Germinal center (tissue), 1 donor: Measurements from ENCODE around the gene LIN9.
A peak's percentile ranks its signal among the peaks of the same experiment; 100 is the strongest.
"Not testable (repeated sequence)": the region's sequence is repeated elsewhere in the genome, so short reads cannot be mapped to it uniquely, and the experiment has no call there.

Source experiments
- DNase-seq: peaks from one replicate; pipeline ENCODE4 v3.0.0; 2012; ENCODE audit warnings: mixed read lengths, low spot score

The LIN9 gene

GRCh38 chr1:226272233-226272902 lies 36.6 kb downstream of the LIN9 start:
- not testable (repeated sequence) for DNase-seq

- no peak for DNase-seq
These were observed 40.4 kb downstream of the LIN9 start for GRCh38 chr1:226268421-226269124.

GRCh38 chr1:226261818-226262217 lies 47.1 kb downstream of the LIN9 start:
- DNase-seq, result no peak

GRCh38 chr1:226255380-226255779 lies 53.6 kb downstream of the LIN9 start:
- DNase-seq, result no peak

- no peak for DNase-seq
These were observed 55.0 kb downstream of the LIN9 start for GRCh38 chr1:226253933-226254332.

GRCh38 chr1:226252841-226253240 lies 56.1 kb downstream of the LIN9 start:
- not testable (repeated sequence) for DNase-seq

GRCh38 chr1:226250511-226250910 lies 58.5 kb downstream of the LIN9 start:
- peak; percentile 21 for DNase-seq

GRCh38 chr1:226248796-226249195 lies 60.2 kb downstream of the LIN9 start:
- DNase-seq, result no peak

- peak; percentile 53 for DNase-seq
These were observed 60.9 kb downstream of the LIN9 start for GRCh38 chr1:226248091-226248490.

GRCh38 chr1:226239421-226239820 lies 69.5 kb downstream of the LIN9 start:
- no peak for DNase-seq

- no peak for DNase-seq
These were observed 72.1 kb downstream of the LIN9 start for GRCh38 chr1:226236826-226237225.

- DNase-seq, result no peak
These were observed 75.2 kb downstream of the LIN9 start for GRCh38 chr1:226233806-226234205.

GRCh38 chr1:226233293-226233692 lies 75.7 kb downstream of the LIN9 start:
- peak; percentile 75 for DNase-seq

GRCh38 chr1:226226601-226227000 lies 82.4 kb downstream of the LIN9 start:
- no peak for DNase-seq

GRCh38 chr1:226223786-226224244 lies 85.1 kb downstream of the LIN9 start:
- DNase-seq, result peak; percentile 75

GRCh38 chr1:226223157-226223785 lies 85.7 kb downstream of the LIN9 start, which contains the start of gene MIXL1:
MIXL1 (plus strand) TSS chr1:226223664; CDS start chr1:226223682, 18 bp downstream.
- DNase-seq, result peak; percentile 61

GRCh38 chr1:226222686-226223085 lies 86.3 kb downstream of the LIN9 start:
- no peak for DNase-seq

- no peak for DNase-seq
These were observed 88.3 kb downstream of the LIN9 start for GRCh38 chr1:226220473-226221189.

- DNase-seq, result no peak
These were observed 91.7 kb downstream of the LIN9 start for GRCh38 chr1:226217273-226217672.

- DNase-seq, result no peak
These were observed 92.9 kb downstream of the LIN9 start for GRCh38 chr1:226216056-226216455.

GRCh38 chr1:226215239-226215638 lies 93.7 kb downstream of the LIN9 start:
- peak; percentile 19 for DNase-seq

GRCh38 chr1:226212545-226212944 lies 96.4 kb downstream of the LIN9 start:
- no peak for DNase-seq
